PC-9 (cell line): Measurements from ENCODE around the gene SENP8.

ENCODE experiments used
- CTCF ChIP-seq: fragments of 200-600 bp; sonication (generic); conservative IDR thresholded peaks from 2 replicates; pipeline ENCODE4 v1.6.1; 2017; ENCODE audit warnings: mixed run types, antibody characterized with exemption, mild to moderate bottlenecking, moderate library complexity
- EZH2 ChIP-seq: fragments of 200-600 bp; sonication (generic); IDR thresholded peaks from 2 replicates; pipeline ENCODE4 v1.8.0; 2017; ENCODE audit warnings: antibody characterized with exemption, low read depth

GRCh38 chr15:72155003-72155621, 36.9 kb downstream of the SENP8 start:
- TF ChIP-seq CTCF (no peak), EZH2 (no peak)
